GM19099 (cell line): Measurements from ENCODE around the gene ZSWIM6.

ENCODE experiments used
- POLR2A ChIP-seq: IDR thresholded peaks from 3 replicates; pipeline ENCODE4 v1.6.1; 2011; ENCODE audit warnings: low read depth; ENCODE audit not compliant: insufficient read length; ENCODE audit errors: extremely low read depth

ZSWIM6 gene

GRCh38 chr5:61319388-61320146 is 12.5 kb upstream of the ZSWIM6 start:
- no peak for TF ChIP-seq POLR2A

DNA sequence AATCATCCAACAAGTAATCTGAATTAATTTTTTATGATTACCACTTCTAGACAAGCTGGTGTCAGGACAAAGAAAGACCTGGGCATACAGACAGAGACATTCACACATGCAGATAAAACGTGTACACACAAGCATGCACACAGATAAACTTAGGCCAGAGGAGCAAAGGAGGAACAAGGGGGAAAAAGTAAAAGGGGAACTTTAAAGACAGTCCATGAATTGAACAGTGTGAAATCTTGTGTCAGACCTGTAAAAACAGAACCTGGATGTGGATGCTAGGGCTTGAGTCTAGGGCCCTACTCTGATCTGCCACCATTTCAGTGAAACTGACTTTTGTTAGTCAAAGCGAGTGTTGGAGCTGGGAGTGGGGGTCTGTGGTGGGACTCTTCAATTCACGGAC is 11.2 kb upstream of the ZSWIM6 start:
- TF ChIP-seq POLR2A: no peak

DNA sequence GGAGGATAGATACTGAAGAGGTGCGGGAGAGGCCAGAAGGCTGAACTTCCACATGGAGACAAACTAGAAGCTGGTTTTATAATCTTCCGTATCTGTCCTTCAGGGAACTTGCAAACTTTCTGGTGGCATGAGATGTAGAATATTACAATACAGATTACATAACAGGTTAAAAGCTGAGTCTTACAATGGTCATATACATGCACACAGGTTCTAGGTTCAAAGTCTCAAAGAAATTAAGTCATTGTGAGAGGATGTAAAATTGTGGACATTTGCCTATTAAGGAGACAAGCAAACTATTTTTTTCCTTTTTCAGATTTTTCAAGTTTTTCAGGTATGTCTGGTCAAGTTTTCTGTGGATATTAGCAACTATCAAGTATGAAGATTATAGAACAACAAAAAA is 10.4 kb upstream of the ZSWIM6 start:
- TF ChIP-seq POLR2A: no peak

DNA sequence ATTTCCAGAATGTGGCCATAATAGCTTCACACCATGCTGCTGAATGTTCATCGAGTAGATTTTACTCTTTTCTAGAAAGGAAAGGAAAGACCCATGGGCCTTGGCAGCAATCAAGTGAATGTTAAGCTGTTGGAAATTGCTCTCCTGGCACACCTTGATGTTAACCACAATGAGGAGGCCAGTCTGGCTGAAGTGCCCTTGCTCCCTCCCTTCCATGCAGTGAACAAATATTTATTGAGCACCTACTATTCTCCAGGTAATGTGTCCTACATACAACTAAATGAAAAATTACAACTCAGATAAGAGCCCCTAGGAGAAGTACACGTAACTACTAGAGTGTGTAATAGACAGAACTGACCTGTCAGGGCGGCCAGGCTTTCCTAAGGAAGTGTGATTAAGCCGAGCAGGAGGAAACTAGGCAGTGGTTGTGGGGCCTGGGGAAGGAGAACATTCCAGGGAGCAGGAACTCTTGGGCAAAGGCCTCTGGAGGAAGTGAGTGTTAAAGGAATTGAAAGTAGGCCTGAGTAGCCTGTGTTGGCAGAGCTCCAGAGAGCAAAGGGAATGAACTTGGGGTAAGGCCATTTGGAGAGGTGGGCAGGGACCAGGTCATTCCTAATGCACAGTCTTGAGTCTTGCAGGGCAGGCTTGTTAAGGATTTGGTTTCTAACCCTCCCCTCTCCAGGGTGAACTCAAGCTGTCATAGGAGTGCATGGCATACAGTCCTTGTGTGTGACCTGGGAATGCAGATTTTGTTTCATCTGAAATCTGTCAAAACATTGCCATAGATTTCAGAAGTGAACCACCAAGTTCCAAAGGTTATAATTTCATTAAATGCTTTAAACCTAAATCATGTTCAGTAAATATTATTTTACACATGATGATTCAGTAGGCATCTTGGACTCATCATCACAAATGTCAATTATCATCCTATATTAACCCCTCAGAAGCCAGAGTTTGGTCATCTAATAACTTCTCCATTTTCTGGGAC is 9.0 kb upstream of the ZSWIM6 start:
- no peak for TF ChIP-seq POLR2A

GRCh38 chr5:61327760-61328753 is 4.0 kb upstream of the ZSWIM6 start:
- TF ChIP-seq POLR2A: no peak

- no peak for TF ChIP-seq POLR2A
Observed at GRCh38 chr5:61328791-61329549, 3.1 kb upstream of the ZSWIM6 start.

GRCh38 chr5:61329550-61330128 is 2.4 kb upstream of the ZSWIM6 start:
- no peak for TF ChIP-seq POLR2A

DNA sequence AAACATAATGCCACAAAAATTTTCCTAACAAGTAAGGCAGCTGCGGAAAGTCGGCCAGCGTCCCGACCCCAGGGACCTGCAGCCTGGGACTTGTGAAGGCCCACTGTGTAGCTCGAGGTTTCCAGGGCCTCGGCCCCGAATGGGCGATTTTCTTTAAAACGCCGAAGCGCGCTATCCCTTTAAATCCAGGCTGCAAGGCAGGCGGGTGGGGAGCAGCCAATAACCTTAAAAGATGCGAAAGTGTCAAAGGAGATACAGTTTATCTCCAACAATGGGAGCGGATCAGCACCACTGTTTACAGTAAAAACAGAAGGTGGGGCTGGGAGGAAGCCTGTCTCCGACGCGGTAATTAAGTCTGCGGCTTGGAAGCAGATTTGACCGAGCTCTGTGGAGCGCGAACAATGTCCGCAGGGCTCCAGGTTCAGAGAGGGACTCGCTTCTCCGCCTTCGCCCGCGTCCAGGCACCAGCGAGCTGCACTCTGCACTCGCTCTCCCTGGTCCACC is 1.7 kb upstream of the ZSWIM6 start:
- no peak for TF ChIP-seq POLR2A

DNA sequence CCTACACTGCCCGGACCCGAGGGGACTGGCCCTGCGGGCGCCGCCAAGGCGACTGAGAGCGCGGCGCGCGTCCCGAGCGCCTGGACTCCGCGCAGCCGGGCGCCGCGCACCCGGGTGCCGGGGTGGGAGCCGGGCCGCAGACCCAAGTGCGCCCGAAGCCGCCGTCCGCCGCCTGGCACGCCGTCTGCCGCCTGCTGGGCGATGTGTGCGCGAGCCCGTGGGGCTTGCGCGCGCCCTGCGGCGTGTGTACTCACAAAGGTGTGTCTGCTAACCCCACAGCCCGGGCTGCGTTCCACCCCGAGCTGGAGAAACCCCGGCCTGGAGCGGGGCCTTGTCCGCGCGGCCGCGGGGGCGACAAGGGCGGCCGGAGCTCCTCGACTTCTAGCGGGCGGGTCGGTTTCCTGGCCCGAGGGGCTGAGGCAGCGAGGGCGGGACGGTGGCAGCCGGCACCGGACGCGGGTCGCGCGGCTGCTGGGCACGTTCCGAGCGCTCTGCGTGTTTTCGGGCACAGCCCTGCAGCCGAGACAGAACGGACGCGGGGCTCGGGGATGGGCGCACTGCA is 1.1 kb upstream of the ZSWIM6 start:
- TF ChIP-seq POLR2A: no peak

- TF ChIP-seq POLR2A: no peak
Observed at GRCh38 chr5:61332358-61332749, 296 bp downstream of the ZSWIM6 start.

GRCh38 chr5:61332851-61333320 is 828 bp downstream of the ZSWIM6 start:
- no peak for TF ChIP-seq POLR2A

DNA sequence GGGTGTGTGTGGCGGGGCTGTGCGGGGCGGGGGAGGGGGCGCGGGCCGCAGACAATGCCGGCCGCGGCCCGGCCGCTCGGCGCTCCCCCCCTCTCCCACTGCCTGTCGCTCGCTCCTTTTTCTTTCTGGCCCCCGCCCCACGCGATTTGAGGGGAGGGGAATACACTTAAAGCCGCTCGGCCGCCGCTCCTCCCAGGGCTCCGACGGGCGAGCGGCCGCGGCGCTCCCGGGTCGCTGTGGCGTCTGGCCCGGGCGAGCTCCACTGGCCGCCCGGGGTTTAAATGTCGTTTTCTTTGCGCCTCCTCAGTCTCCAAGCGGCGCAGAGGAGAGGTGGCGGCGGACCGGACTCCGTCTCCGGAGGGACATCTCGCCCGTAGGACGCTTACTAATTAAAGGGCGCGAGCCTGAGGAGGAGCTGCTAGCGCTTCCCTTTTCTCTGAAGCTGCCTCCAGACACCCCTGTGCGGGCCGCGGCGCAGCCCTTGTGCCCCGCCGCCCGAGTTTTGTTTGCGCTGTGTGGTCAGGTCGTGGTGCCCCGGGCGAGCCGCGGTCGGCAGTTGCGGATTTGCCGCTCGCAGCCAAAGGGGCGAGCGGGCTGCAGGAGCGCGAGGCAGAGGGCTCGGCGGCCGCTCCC is 1.4 kb downstream of the ZSWIM6 start:
- TF ChIP-seq POLR2A: no peak
